Stimulated activated CD4-positive, alpha-beta T cell treated with anti-CD3 and anti-CD28 coated beads, Interleukin-1b, Interleukin-23, amount 100 ng/mL, for 24 hours (primary cell): ENCODE results near the gene TMCC2.
"Not testable (repeated sequence)": the region's sequence is repeated elsewhere in the genome, so short reads cannot be mapped to it uniquely, and the experiment has no call there.

Source experiments
- DNase-seq, 4 experiments: peaks; one replicate each; pipeline ENCODE4 v3.0.0-alpha.2; 2020; ENCODE audit warnings: low read depth in 4 of 4, low spot score in 1 of 4

Gene TMCC2, protein sequence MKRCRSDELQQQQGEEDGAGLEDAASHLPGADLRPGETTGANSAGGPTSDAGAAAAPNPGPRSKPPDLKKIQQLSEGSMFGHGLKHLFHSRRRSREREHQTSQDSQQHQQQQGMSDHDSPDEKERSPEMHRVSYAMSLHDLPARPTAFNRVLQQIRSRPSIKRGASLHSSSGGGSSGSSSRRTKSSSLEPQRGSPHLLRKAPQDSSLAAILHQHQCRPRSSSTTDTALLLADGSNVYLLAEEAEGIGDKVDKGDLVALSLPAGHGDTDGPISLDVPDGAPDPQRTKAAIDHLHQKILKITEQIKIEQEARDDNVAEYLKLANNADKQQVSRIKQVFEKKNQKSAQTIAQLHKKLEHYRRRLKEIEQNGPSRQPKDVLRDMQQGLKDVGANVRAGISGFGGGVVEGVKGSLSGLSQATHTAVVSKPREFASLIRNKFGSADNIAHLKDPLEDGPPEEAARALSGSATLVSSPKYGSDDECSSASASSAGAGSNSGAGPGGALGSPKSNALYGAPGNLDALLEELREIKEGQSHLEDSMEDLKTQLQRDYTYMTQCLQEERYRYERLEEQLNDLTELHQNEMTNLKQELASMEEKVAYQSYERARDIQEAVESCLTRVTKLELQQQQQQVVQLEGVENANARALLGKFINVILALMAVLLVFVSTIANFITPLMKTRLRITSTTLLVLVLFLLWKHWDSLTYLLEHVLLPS

DNA sequence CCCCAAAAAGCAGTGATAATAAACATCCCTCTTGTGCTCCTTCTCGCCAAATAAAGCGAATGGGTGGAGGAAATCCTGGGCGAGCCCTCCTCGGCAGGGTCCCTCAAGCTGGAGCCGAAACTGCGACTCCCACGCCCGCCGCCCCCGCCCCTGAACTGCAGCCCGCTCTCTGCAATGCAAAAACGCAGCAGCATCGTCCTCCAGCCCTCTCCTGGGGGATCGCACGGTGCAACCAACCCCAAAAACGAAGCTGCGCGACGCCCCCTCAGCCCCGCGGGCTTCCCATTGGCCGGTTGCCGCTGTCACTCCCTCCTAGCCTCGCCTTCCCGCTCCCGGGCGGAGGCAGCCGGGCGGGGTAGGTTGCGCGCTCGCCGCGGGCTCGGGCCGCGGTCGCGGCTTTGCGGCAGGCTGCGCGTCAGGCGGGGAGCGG is at the start of gene TMCC2:
Gene TMCC2, plus strand, starts transcription at position 363 of the 430 bp plus-strand sequence. CDS start 619 bp downstream, outside the sequence.
- DNase-seq: peak in 3 of 4 experiments; percentile 58 to 82 (median 74)

DNA sequence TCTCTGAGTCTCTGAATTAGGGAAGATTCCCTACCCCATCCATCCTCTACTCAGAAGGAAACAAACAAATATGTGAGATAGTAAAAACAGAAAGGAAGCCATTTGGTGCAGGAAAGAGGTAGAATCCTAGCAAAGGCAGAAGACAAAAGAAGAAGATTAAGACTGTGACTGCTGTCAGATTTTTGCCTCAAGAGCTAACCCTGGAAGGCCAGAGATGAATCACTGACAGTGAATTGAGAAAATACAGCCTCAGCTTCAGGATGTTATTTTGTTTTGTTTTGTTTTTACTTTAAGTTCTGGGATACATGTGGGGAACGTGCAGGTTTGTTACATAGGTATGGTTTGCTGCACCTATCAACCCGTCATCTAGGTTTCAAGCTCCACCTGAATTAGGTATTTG is 47.9 kb upstream of the TMCC2 start:
- no peak for DNase-seq

DNA sequence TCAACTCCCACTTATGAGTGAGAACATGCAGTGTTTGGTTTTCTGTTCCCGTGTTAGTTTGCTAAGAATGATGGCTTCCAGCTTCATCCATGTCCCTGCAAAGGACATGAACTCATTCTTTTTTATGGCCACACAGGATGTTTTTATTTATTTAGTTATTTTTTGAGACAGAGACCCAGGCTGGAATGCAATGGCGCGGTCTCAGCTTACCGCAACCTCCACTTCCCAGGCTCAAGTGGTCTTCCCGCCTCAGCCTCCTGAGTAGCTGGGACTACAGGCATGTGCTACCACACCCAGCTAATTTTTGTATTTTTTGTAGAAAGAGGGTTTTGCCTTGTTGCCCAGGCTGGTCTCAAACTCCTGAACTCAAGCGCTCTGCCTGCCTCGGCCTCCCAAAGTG is 47.4 kb upstream of the TMCC2 start:
- not testable (repeated sequence) for DNase-seq

DNA sequence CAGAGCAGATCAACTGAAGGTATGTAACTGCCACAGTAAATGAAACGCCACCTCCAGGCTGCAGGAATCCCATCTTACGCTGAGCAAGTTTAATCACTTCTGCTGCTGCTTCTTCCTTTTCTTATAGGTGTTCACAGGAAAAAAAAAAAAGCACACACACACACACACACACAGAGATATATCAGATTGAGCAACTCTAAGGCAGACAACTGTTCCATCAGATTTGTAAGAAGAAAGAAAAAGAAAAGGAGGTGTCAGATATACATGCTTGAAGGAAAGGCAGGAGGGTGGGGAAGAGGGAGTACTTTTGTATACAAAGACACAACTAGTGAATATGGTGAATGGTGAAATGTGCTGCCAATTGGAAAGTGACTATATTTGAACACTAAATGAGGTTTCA is 44.8 kb upstream of the TMCC2 start:
- no peak for DNase-seq

DNA sequence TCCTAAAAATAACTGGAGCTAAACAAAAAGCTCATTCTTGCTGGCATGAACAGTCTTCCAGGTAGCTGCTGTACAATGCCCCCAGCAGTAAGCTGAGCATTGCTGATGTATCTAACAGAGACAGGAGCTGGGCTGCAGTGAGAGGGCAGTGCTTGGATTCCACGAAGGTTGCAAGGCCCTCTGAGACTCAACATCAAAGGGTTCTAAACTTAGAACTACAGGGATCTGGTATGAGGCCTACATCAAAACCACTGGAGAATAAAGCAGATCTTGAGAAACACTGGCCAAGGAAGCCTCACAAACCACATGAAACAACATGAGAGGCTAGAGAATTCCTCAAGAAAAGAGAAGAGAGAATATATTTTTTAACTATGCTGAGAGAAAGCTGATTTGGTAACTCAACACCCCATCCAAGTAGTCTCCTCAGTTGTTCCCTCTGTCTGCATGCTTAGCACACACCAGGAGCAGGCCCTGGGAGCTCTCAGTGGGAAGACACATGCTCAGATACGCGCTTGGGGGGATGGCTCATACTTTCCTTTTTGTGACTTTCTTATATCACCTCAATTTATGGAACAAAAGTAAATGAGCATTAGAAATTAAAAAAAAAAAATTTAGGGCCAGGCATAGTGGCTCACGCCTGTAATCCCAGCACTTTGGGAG is 43.9 kb upstream of the TMCC2 start:
- no peak for DNase-seq

DNA sequence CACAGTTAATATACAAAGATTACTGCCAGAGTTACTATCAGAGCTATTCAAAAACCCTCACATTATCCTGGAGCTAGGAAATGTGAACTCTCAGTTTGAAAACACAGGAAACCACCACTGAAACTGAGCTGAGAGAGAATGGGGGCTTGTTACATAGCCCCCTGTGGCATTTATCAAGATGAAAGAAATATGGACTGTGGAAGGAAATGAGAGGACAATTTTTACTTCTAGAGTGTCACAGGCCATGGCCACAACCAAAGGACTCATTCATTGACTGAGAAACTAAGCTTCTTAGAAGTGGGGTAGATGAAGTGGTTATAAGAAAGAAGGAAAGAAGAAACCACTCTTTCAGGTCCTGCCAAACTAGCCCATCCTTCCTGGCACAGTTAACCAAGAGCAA is 41.6 kb upstream of the TMCC2 start:
- no peak for DNase-seq

DNA sequence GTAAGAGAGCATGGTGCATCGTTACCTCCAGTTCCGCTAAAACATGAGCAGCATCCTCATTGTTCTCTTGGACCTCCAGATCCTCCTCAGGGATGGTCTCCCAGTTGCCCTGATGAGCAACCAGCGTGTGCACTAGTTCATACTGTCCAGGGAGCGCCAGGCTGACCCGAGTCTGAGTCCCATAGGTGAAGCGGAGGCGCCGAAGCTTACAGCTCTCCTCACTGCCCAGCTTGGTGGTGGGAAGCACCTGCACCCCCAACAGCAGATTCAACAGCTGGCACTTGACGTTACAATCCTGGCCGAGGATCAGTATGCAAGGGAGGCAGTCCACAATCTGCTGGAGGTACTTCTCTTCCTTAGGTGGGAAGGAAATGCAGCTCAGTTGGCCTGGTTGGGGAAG is 40.3 kb upstream of the TMCC2 start:
- no peak for DNase-seq

DNA sequence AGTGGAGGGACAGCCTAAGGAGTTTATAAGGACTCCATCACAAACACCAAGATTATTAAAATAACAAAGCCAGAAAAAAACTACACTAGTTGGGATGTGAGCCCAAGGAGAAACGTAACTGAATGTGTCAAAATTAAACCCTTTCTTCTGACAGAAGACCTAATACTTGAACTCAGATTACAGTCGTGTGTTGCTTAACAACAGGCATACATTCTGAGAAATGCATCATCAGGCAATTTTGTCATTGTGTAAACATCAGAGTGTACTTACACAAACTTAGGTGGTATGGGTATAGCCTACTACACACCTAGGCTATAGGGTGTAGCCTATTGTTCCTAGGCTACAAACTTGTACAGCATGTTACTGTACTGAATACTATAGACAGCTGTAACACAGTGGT is 39.6 kb upstream of the TMCC2 start:
- DNase-seq: no peak

DNA sequence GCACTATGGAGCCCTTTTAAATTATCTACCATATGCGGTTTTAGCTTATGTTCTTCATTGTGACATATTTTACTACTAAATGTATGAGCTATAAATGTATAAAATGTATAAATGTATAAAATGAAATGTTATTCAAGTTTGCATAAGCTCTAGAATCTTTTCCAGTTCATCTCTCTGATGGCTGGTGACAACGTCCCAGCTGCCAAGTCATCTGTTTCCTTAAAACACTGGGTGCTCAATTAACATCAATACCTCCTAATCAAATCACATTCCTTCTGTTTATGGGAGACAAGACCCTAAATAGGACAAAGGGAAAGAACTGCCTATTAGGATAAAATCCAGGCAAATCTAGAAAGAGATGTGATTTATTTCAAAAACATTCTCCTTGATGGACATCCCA is 39.1 kb upstream of the TMCC2 start:
- no peak for DNase-seq

DNA sequence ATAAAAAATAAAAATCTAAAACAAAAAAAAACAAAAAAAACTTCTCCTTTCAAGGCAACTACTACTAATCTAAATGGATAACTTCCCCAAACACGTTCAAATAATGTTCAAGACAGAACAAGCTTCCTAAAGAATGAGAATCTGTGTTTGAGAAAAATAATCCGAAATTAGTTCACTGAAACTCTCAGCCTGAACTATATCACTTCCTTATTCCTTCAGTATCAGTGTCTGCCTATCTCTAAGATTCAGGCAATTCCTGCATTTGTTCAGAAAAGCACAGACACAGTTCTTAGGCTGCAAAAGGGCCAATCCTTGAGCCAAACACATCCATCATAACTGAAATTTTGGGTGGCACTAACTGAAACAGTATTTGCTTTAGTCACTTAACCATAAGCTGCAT is 38.6 kb upstream of the TMCC2 start:
- DNase-seq: no peak

DNA sequence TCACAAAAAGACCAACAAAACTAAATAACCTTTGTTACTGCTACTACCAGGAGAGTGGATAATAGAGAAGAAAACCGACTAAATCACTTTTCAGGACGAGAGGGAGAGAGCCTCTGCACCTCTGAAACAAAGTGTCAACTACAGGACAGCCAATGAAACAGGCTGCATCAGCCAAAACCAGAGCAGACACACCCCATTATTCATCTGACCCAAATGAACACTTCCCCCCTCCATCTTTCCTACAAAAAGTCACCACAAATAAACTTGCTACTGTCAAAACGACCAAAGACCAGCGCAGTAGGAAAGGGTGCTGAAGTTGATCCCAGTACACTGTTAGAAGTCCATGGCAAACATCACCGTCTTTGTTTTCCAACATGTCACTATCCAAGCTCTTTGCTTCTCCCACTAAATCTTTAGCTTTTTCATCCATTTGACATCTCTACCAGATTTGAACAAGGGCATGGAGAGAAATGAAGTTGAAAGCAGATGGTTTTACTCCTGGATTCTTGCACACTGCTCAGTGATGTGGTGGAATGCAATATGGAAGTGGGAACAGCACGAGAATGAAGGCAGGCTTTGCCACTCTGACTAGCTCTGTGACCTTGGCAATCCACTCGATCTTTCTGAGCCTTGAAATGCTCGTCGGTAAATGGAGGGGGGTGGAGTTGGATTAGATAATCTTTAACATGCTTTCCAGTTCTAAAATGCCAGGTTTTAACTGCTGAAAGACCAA is 36.7 kb upstream of the TMCC2 start:
- DNase-seq: no peak

DNA sequence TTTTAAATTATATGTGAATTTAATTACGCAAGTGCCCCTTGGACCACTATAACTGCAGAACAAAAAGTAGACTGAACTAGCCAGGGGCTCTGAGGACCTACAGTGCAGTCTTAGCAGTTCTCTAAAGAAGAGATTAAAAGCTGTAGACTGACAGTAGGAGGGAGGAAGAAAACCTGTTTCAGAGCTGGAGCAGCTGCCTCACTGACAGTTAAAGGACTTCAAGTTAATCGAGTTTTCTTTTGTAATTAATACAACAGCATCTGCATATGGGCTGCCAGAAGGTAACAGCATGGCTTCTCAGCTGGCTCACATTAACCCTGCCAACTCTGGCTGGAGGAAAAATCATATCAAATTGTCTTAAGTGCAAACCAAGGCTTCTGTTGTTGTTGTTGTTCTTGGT is 36.1 kb upstream of the TMCC2 start:
- no peak for DNase-seq

DNA sequence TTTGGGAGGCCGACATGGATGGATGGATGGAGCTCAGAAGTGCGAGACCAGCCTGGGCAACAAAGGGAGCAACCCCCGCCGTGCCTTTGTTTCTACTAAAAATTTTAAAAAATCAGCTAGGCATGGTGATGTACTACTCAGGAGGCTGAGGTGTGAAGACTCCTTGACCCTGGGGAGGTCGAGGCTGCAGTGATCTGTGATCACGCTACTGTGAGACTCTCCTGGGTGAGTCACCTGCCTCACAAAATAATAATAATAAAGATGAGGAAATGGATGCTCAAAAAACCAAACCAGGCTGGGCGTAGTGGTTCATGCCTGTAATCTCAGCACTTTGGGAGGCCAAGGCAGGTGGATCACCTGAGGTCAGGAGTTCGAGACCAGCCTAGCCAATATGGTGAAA is 35.5 kb upstream of the TMCC2 start:
- DNase-seq: no peak

DNA sequence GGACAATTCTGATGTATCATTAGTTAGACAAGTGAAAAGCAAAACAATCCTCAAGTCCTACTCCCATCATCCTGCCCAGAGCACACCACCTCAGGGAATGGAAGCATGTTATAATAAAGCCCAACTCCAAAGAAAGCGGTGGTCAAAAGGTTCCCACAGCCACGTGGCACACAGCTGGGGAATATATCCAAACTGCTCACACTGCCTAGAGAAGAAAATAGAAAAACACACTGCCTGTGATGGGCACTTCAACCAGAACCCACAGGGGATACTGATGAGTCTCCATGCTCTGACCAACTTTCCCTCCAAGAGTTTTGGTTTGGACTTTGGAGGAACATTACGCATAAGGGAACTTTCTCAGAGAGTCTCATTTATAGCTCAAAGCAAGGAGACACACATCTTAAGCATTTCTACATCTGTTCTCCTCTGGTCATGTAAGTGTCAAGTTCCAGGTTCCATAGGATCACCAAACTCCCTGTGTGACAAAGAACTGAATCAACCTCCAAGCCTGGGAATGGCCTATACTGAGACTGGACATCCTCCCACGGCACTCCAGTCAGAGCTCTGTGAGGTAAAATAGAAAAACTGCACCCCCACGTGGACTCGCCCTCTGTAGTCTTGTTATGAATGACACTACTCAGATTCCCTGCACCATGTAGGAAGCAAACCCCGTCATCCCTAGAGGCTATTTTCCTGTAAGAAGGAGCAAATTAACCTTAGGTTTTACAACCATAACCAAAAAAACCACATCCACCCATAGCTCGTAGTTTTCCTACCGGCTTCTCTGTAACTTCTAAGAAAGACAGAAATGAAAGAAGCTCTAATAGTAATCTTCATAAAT is 28.4 kb upstream of the TMCC2 start:
- DNase-seq: no peak

DNA sequence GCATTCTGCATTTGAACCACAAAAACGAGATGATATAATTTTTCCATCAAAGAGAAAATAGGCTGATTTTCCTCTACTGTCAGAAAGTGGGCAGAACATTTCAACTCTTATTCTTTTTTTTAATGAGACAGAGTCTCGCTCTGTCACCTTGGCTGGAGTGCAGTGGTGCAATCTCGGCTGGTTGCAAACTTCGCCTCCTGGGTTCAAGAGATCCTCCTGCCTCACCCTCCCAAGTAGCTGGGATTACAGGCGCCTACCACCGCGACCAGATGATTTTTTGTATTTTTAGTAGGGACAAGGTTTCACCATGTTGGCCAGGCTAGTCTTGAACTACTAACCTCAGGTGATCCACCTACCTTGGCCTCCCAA is 27.8 kb upstream of the TMCC2 start:
- no peak for DNase-seq

DNA sequence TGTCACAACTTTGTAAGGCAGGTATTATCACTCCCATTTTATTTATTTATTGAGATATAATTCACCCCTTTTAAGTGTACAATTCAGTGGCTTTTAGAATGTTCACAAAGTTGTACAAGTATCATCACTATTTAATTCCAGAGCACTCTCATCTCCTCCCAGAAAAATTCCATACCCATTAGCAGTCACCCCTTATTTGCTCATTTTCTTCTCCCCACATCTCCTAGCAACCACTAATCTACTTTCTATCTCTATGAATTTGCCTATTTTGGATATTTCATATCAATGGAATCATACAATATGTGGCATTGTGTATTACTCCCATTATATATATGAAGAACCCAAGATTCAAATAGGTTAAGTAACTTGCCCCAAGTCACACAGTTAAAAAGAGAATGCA is 23.2 kb upstream of the TMCC2 start:
- no peak for DNase-seq

DNA sequence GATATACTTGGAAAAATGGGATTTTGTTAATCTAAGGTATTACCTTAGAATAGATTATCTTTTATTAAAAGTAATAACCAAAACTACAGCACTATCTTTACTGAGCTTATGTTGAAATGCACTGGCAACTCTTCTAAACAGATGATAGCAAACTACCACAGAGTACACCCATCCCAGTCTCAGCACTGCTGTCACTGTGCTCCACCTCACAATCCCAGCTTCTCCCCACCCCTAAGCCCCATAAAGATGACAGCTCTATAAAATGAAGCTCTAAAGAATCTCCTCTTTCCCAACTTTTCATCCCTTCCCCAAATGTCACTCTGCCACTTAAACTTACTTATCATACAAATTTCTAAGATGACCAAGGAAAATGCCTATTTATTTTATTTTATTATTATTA is 22.7 kb upstream of the TMCC2 start:
- DNase-seq: no peak

DNA sequence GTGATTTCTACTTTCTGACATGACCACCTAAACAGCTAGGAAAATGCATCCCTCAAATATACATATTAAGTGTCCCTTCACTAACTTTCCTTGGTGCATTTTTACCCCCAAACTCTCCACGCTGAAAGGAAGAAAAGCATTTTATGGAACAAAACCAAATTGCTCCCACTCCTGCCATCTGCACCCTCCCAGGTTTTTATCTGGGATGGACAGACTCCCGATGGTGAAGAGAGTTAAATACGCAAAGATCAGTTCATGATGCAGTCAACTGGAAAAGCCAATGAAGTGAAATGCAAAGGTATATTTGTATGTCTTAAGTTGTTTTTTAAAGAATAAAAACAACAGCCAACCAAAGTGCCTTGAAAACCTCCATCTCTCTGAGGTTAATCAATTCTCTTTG is 18.9 kb upstream of the TMCC2 start:
- DNase-seq: no peak

DNA sequence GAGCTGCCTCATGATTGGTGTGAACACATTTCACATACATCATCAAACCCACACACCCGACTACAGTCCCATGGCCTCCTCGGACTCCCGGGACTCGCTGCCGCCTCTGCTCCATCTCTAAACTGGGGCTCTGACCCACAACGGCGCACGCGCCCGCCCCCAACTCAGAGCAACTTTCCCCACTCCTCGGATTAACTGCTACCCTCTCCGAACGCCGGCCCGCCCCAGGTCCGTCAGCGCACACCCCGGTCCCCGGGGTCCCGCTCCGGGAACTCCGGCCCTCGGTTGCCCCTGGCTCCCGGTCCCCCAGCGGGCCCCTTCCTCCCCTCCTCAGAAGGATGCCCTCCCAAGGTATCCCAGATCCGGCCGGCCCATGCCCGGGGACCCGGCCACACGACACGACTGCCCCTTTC is 17.0 kb upstream of the TMCC2 start:
- no peak for DNase-seq

DNA sequence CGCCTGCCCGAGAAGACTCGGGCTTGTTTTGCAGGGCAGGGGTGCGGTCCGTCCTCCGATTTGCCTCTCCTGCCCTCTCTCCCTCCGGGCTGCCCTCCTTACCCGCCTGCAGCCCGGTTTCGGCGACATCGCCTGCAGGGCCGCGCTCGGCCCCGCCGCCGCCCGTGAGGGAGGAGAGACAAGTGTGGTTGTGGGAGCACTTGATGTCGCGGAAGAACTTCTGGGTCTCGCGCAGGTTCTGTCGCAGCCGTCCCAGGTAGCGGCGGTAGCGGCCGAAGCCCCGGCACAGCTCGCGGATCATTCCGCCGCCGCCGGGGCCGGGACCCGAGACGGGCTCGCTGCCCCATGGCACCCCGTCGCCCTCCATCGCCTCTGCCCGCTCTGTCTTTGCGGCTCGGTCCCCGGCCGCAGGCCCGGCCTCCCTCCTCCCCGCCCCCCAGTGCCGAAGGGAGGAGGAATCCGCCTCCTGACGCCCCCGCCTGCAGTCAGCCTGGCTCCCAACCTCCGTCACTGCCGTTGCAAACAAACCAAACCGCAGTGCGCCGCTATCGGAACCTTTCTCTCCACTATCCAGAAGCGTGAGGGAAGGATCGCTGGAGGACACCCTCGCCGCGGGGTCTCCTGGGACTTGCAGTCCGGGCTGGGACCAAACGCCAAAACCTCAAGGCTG is 16.4 kb upstream of the TMCC2 start, which contains the start of gene DSTYK:
Gene DSTYK, minus strand, starts transcription at position 534 of the 670 bp plus-strand sequence. Its CDS starts 167 bp downstream, at position 367.
- peak; percentile 61 to 93 (median 84) for DNase-seq
